A549 (cell line): Measurements from ENCODE around the gene MRTFB.

ENCODE experiments used
- CBX8 ChIP-seq: fragments of 200-600 bp; sonication (generic); IDR thresholded peaks from 2 replicates; pipeline ENCODE4 v1.6.1; 2016
- CTCF ChIP-seq: fragments of >200 bp; sonication (Bioruptor Twin); formaldehyde crosslinking; IDR thresholded peaks from 3 replicates; pipeline ENCODE4 v1.5.1; 2016
- POLR2A ChIP-seq: IDR thresholded peaks from 2 replicates; pipeline ENCODE4 v1.6.1; 2012; ENCODE audit warnings: mild to moderate bottlenecking, low read length
- SREBF2 ChIP-seq: fragments of 450-650 bp; IDR thresholded peaks from 2 replicates; pipeline ENCODE4 v1.6.1; 2014; ENCODE audit warnings: mild to moderate bottlenecking, moderate library complexity
- ZNF302 ChIP-seq: fragments of 250-450 bp; sonication (Bioruptor Pico); IDR thresholded peaks from 2 replicates; pipeline ENCODE4 v1.9.0; 2021; ENCODE audit warnings: inconsistent platforms, mild to moderate bottlenecking, moderate library complexity
- TF ChIP-seq, protein P1 (sequence below): fragments of 450-650 bp; IDR thresholded peaks from 2 replicates; pipeline ENCODE4 v1.6.1; 2014; ENCODE audit warnings: antibody characterized with exemption

- TF ChIP-seq CBX8 (no peak), CTCF (no peak), ZNF302 (CRISPR knock-in tag) (no peak), POLR2A (no peak; the same call in 1 of the 2 replicates), SREBF2 (no peak)
- TF ChIP-seq, protein P1, sequence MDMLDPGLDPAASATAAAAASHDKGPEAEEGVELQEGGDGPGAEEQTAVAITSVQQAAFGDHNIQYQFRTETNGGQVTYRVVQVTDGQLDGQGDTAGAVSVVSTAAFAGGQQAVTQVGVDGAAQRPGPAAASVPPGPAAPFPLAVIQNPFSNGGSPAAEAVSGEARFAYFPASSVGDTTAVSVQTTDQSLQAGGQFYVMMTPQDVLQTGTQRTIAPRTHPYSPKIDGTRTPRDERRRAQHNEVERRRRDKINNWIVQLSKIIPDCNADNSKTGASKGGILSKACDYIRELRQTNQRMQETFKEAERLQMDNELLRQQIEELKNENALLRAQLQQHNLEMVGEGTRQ, result no peak
These were observed 236.6 kb downstream of the MRTFB start for GRCh38 chr16:14307527-14308367.
